Stimulated activated CD8-positive, alpha-beta memory T cell treated with anti-CD3 and anti-CD28 coated beads, Interleukin-4, amount 100 ng/mL, for 24 hours (primary cell): ENCODE measurements around the gene HIGD1A.
A peak's percentile ranks its signal among the peaks of the same experiment; 100 is the strongest.

ENCODE experiments used
- DNase-seq: peaks from one replicate; pipeline ENCODE4 v3.0.0-alpha.2; 2020; ENCODE audit warnings: low read depth

The HIGD1A gene

DNA sequence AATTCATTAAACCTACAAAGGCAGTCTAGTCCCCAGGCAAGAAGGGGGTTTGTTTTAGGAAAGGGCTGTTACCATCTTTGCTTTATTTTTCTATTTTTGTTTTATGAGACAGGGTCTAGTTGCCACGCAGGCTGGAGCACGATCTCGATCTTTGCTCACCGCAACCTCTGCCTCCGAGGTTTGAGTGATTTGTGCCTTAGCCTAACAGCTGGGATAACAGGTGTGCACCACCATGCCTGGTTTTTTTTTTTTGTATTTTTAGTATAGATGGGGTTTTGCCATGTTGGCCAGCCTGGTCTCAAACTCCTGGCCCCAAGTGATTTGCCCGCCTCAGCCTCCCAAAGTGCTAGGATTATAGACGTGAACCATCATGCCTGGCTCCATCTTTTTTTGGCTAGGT, 4.9 kb downstream of the HIGD1A start:
- no peak for DNase-seq

DNA sequence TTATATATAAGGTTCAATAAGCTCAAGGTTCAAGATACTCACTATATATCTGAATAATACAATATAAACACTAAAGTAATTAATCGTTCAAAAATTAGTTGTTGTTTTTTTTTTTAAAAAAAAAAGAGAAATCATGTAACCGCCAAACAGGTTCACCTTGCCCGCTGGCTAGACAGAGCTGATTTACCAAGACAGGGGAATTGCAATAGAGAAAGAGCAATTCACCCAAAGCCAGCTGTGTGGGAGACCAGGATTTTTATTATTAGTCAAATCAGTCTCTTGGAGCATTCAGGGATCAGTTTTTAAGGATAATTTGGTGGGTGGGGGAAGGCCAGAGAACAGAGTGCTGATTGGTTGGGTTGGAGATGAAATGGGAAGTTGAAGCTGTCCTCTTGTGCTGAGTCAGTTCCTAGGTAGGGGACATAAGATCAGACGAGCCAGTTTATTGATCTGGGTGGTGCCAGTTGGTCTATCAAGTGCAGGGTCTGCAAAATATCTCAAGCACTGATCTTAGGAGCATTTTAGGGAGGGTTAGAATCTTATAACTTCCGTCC, 7.9 kb downstream of the HIGD1A start:
- DNase-seq: no peak

DNA sequence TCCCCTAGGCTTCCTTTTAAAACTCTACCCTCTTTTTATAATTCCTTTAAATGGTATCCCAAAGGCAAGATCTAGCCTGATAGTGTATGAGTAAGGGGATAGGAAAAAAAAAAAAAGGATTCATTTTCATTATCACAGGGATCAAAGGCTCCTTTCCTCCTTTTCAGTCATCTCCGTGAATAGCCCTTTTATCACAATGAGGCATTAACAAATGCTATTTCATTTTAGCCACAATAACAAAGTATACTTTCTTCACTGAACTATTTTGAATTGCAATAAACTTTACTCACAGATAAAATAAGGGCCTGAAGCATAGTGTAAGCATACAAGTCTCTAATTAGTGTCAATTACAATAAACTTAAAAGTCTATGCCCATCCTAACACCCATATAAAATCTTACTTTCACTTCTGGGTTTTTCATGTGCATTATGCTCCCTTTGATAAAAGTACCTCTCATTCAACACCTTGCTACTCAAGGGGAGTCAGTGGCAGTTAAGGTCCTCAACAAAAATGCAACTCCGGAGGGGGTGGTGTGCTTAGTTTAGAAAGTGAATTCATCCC, 8.6 kb downstream of the HIGD1A start:
- DNase-seq: no peak

DNA sequence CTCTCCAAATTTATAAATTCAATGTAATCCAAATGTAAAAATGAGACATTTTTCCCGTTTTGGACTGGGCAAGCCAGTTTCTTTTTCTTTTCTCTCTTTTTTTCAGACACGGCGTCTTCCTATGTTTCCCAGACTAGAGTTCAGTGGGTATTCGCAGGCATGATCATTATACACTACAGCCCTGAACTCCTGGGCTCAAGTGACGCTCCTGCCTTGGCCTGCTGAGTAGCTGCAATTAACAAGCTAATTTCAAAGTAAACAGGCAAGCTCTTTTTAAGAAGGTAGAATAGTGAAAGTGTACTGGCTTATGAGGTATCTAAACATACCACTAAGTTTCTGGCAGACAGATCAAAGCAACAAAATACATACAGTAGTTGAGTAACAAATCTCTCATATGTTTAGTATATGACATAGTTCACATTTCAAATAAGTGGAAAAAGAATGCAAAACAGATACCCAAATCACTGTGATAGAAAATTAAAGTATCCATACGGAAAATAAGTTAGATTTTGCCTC, 13.5 kb downstream of the HIGD1A start:
- no peak for DNase-seq

DNA sequence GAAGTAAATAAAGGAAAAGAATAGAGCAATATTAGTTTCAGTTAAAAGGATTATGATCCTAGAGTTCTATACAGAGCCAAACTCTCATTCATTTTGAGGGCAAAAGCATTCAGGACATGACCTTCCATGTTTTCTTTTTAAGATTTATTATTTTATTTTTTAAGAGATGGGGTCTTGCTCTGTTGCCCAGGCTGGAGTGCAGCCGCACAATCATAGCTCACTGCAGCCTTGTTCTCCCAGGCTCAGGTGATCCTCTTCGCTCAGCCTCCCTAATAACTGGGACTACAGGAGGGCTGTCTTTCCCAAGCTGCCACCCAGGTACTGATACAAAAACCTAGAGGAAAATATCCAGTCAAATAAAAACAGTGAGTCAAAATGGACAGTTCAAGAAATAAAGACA, 17.7 kb downstream of the HIGD1A start:
- no peak for DNase-seq

DNA sequence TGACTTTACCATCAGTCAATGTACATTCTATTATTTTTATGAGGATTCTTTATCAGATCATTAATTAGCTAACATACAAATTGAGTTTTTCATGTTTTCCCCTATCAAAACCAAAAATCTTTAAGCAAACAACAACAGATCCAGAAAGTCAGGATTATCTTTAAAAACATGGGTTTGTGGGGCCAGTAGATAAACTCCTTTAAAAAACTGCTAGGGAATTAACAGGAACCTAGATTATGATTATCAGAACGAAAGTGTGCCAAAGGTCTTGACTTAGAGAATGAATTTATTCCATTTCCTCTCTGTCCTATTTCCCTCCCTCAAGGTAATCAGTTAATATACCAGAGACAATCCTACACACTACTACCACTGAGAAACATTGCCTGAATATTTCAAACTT, 18.1 kb downstream of the HIGD1A start:
- DNase-seq: no peak

DNA sequence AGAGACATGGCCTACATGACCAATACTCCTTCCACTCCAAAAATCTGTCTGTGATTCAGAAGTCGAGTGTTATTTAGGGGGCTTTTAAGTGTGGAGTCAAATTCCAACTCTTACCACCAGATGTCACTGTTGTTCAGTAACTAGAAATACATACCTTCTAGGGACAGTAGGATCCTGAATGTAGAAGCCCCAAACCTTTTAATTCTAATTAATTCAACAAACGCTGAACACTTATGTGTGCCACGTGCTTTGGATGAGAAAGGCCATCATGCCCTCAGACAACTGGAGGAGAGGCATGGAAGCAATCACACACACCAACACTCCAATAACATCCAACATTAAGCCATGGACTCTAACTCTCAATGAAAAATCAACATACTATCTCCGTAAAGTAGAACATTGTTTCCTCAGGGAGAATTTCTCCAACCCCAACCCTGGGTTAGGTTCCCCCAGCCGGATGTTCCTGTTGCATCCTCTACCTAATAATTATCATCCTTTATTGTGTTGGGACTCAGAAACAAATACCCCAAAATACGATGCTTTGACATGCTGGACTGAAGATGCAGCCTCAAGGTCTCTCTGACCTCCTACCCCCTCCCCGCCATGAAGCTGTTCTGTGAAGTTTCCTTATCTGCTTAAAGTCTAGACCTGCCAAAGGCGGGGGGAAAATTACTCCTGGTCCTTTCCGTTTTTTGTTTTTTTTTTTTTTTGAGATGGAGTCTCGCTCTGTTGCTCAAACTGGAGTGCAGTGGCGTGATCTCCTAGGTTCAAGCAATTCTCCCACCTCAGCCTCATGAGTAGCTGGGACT, 23.2 kb downstream of the HIGD1A start:
- no peak for DNase-seq

DNA sequence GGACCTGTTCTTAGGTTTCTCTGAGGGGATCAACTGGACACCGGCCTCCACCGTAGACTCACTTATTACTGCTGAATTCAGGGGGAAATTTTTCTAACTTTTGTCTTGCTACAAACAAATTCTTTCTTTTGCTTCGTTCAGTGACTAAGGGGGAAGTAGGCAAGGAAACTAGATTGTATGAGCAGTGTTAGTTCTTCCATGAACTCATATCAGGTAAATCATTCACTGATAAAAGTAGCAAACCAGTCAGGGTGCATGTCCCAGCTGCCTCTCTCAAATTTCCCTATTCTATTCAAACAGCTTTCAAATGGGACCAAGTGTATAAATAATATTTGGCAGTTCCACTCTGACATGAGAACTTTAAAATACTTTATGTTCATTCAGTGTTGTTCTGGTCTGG, 23.9 kb downstream of the HIGD1A start:
- DNase-seq: no peak

DNA sequence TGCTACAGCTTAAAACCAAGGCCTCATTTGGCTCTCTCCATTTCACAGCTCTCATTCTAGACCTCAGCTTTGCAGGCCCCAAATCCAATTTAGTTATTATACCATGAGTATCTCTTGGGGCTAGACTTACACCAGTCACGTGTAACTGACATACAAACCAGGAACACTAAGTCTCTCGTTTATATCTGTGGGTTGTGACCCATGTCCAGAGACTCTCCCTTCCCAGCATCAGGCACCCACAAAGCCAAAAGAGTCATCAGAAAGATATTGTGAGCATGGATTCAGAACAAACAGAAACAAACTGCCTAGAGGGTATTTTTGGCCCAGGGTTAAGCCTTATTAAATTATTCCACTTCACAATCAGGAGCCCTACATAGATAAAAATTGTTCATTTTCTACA, 25.6 kb downstream of the HIGD1A start:
- no peak for DNase-seq

DNA sequence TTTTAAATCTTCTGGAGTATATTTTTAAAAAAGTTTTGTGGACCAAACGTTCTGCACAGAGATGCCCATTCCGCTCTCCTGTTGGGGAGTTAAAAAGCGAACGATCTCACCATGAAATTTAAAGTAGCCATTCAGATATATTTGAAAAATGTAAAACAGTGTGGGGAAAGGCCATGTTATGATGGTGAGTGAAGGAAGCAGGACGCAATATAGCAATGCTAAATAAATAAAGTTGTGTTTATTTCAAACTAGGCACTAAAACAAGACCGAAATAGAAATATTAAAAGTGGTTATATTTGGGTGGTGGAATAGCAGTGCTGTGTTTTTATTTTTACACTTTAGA, 30.9 kb downstream of the HIGD1A start:
- no peak for DNase-seq

DNA sequence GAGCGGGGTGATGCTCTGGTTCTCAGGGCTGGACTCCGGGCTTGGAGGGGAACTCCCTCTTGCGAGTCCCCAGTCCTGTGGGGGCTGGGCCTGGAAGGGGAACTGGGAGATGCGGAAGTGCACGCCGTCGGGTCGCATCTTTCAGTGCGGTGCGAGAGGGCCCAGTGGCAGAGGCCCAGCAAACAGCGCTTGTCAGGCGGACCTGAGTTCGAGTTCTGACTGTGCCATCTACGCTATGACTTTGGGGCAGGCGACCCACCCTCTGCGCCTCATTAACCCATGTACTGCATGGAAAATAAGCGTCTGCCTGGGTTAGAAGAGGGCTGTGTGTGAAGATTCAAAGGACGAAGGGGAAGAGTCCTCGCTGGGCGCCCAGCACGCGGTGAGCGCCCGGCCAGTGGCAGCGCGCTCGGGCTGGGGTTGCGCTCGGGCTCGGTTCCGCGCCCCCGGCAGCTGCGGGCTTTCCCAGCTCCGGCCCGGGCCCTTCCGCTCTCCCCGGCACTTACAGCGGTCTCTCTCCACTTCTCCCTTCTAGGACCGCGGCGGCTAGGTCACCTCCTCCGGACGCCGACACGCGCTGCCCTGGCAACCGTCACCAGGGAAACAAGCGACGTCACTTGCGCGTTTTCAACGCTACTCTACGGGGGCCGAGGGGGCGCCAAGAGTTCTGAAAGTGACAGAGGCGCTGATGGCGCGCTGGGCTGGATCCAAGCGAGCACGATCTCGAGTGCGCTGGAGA, 31.5 kb downstream of the HIGD1A start, which contains the start of gene CCDC13:
Gene CCDC13 (minus strand): TSS at position 584 of the 739 bp plus-strand sequence. CDS start 14,908 bp downstream, outside the sequence.
- peak; percentile 92 for DNase-seq

DNA sequence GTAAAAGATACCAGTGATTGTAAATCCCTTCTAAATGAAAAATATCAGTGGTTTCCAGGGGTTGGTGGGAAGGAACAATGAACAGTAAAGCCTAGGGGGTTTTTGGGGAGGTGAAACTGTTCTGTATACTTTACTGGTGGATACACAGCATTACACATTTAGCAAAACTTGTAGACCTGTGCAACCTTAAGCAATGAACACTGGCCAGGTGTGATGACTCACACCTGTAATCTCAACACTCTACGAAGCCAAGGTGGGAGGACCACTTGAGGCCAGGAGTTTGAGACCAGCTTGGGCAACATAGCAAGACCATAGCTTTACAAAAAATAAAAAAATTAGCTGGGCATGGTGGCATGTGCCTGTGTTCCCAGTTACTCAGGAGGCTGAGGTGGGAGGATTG, 33.0 kb downstream of the HIGD1A start:
- DNase-seq: no peak

DNA sequence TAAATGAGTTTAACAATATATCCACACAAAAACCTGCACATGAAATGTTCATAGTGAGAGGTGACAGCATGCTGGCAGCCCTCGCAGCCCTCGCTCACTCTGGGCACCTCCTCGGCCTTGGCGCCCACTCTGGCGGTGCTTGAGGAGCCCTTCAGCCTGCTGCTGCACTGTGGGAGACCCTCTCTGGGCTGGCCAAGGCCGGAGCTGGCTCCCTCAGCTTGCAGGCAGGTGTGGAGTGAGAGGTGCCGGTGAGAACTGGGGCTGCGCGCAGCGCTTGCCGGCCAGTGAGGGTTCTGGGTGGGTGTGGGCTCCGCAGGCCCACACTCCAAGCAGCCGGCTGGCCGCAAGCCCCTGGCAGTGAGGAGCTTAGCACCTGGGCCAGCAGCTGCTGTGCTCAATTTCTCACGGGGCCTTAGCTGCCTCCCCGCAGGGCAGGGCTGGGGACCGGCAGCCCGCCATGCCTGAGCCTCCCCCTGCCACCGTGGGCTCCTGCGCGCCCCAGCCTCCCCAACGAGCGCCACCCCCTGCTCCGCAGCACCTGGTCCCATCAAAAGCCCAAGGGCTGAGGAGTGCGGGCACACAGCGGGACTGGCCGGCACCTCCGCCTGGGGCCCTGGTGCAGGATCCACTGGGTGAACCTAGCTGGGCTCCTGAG, 34.7 kb downstream of the HIGD1A start:
- DNase-seq: no peak

DNA sequence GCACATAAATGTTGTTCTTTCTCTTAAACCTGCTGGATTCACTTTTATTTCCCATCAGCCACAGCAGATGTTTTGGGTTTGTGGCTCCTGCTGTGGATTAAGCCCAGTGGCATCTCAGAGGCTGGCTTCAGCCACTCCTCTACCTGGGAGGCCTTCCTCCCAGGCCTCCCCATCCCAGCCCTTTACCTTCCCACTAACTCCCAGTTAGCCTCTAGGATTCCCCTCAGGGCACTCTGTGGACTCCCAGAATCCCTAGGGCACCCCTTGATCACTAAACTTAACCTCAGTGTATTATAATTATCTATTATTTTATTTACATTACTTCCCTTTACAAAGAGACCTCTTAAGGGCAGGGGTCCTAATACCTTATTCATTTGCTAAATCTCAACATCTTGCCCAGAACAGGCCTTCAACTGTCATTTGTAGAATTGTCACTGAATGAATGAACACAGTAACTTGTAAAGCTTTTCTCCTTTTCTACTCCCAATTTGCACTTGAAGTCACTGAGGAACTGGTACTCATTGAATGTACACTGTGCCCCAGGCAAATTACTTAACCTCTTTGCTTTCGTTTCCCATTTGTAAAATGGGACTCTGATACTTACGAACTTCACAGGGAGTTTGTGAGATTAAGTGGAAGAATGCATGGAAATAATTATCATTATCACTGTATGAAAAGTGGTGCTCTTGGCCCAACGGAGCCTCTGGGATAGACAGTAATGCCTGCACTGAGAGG, 39.6 kb downstream of the HIGD1A start:
- no peak for DNase-seq

DNA sequence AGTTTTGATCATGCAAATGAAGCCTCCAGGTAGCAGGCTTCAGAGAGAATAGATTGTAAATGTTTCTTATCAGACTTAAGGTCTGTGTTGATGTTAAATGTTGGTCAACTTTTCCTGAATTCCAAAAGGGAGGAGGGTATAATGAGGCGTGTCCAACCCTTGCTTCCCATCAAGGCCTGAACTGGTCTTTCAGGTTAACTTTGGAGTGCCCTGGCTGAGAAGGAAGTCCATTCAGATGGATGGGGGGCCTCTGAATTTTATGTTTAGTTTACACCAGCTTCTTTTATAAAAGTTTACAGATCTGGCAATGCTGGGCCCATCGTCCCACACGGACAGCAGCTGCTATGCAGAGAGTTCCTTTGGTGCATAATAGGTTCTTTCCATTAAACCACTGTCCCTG, 40.2 kb downstream of the HIGD1A start:
- DNase-seq: no peak

DNA sequence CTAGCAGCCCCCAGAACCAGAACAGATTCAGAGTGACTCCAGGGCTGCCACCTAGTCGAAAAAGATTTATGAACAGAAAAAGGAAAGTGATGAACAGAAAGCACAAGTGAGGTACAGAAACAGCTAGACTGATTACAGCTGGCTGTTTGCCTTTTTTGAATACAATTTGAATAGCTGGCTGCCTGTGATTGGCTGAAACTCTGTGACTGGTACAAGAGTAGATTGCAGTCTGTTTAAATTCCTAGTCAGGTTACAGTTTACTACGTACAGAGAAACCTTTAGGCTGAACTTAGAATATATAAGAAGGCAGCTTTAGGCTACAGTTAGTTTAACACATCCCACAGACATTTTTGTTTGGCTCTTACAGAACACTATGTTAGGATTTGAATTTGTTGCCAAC, 41.3 kb downstream of the HIGD1A start:
- no peak for DNase-seq

DNA sequence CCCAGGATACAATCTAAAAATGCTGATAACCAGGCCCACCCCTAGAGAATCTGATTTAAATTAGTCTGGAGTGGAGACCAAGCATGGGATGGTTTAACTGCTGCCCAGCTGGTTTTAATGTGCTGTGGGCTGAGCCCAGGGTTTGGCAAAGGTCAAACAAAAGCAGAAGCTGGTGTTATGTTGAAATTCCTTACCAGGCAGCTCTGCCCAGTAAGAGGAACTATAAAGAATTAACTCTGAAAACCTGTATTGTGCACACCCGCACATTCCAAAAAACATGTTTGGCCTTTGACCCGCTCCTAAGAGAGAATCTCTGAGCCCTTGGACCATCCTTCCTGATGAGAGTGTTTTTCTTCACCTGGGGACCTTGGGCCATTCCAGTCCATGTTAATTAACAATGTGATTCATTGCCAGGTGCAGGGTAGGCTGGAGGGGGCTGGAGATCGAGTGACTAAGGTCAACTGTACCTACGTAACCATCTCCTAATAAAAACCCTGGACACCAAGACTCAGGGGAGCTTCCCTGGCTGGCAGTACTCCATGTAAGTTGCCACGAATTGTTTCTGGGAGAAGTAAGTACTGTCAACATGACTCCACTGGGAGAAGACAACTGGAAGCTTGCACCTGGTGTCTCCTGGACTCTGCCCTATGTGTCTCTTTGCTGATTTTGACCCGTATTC, 42.1 kb downstream of the HIGD1A start:
- DNase-seq: no peak

DNA sequence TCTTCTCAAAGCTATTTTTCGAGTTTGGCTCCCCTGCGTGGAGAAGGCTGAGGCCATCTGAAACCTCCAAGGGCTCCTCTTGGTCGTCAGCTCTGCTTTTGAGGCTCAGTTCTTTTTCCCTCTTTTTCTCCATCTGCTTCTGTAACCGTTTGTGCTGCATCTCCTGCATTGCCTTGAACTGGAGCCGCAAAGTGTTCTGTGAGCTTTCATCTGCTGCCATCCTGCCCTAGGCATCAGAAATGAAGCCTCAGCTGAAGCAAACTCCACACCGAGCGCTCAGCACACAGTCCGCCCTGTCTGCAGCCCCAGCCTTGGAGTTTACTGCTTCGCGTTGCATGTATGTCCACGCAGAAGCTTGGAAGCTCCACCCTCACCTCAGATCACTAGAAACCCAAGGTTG, 46.2 kb downstream of the HIGD1A start:
- no peak for DNase-seq

DNA sequence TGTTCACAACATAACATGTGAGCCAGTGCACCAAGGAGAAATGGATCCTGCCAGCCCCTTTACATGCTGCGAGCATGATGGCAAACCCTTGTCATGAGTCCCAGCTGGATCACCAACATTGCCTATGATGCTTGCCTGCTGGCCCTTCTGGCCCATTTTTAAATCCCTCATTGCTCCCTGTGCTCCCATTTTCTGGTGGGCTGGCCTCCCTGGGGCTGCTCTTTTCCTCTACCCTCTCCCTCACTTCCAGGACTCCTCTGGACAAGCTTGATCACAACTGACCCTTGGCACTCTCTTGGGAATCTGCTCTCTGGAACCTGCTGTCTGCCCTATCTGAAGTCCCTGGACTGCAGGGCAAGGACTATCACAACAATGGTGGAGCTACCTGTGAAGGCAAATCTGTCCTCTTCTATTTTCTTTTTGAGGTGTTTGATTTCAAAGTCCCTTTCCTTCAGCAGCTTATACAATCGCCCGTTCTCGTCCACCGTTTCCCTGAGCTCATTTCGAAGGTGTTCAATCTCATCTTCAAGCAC, 47.5 kb downstream of the HIGD1A start:
- no peak for DNase-seq

DNA sequence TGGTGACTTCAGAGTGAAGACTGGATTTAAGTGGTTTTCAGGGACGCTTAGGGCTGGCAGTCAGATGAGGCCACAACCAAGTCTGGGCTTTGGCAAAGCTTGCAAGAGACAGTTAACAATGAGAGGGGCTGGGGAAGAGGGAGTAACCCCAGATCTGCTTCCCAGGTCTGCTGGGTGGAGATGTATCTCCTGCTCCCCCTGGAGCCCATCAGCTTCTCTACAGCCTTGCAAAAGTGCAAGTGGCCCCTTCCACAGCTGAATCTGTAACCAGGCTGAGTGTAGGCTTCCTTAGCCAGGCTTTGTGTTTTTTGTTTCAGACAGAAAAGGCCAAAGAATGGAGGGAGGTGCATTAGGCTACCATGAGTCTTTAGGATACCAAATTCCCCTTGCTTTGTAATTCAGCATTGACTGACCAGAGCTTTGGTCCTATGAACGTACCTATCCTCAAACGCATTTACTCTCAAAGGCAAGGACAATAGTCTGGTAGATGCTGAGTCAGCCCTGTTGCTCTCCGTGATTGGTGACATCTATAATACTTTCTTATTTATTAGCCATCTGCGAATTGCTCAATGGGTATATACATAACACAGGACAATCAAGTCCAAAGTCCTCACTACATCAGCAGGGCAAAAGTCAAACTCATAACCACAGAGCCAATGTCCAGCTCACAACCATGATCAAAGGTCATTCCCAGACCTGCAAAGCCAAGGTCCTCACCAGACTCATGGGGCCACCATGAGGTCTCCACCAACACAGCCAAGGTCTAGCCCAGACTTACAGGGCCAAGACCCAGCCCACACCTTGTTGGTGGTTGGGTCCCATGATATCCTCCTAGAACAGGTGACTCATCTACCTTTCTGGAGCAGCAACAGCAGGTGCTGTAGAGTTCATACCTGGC, 48.4 kb downstream of the HIGD1A start:
- no peak for DNase-seq
